Smooth muscle cell (in vitro differentiated cells): ENCODE data around the gene RECQL5. TPM values are rescaled to one million over a fixed set of nuclear protein-coding genes. Genes with fewer than 3 reads are reported as not detected.
A peak's percentile ranks its signal among the peaks of the same experiment; 100 is the strongest.

Experiments
- DNase-seq: peaks from one replicate; lab custom pipeline; 2025; ENCODE audit not compliant: unreplicated experiment; lab: John Stamatoyannopoulos, UW
- H2AFZ ChIP-seq: fragments of 200-600 bp; sonication (generic); 2 replicates; pipeline ENCODE4 v1.6.0; 2016; ENCODE audit warnings: antibody characterized with exemption, low read depth, mild to moderate bottlenecking
- H3F3A ChIP-seq: fragments of 200-600 bp; sonication (generic); 2 replicates; pipeline ENCODE4 v1.6.0; 2017; ENCODE audit warnings: antibody characterized with exemption, low read depth
- H3K27ac ChIP-seq: fragments of 200-600 bp; sonication (generic); 2 replicates; pipeline ENCODE4 v1.5.1; 2016; ENCODE audit warnings: low read depth, mild to moderate bottlenecking
- H3K27me3 ChIP-seq: fragments of 200-600 bp; sonication (generic); 2 replicates; pipeline ENCODE4 v1.6.1; 2016; ENCODE audit warnings: low read depth, mild to moderate bottlenecking
- H3K36me3 ChIP-seq: fragments of 200-600 bp; sonication (generic); 2 replicates; pipeline ENCODE4 v1.5.1; 2016; ENCODE audit warnings: low read depth
- H3K4me1 ChIP-seq: fragments of 200-600 bp; sonication (generic); 2 replicates; pipeline ENCODE4 v1.5.1; 2016; ENCODE audit warnings: low read depth
- H3K4me2 ChIP-seq: fragments of 200-600 bp; sonication (generic); 2 replicates; pipeline ENCODE4 v1.6.0; 2016; ENCODE audit warnings: mild to moderate bottlenecking
- H3K4me3 ChIP-seq: fragments of 200-600 bp; sonication (generic); 2 replicates; pipeline ENCODE4 v1.5.1; 2016; ENCODE audit warnings: mild to moderate bottlenecking
- H3K79me2 ChIP-seq: fragments of 200-600 bp; sonication (generic); 2 replicates; pipeline ENCODE4 v1.6.0; 2016; ENCODE audit warnings: low read depth, mild to moderate bottlenecking
- H3K9ac ChIP-seq: fragments of 200-600 bp; sonication (generic); 2 replicates; pipeline ENCODE4 v1.6.0; 2016; ENCODE audit warnings: low read depth
- H3K9me3 ChIP-seq: fragments of 200-600 bp; sonication (generic); replicated peaks from 2 replicates; pipeline ENCODE4 v1.5.1; 2016; ENCODE audit warnings: low read depth
- H4K20me1 ChIP-seq: fragments of 200-600 bp; sonication (generic); 2 replicates; pipeline ENCODE4 v1.6.0; 2016; ENCODE audit warnings: low read depth
- CTCF ChIP-seq: fragments of 200-600 bp; sonication (generic); IDR thresholded peaks from 2 replicates; pipeline ENCODE4 v1.5.1; 2017; ENCODE audit warnings: borderline replicate concordance, mild to moderate bottlenecking, antibody characterized with exemption; ENCODE audit not compliant: insufficient read depth, poor library complexity, severe bottlenecking
- WGBS: methylation state at CpG from one replicate; pipeline ENCODE4 v1.1.7; 2016; ENCODE audit warnings: low lambda C conversion rate; 5-methylcytosine and 5-hydroxymethylcytosine counted together
- polyA plus RNA-seq: library from polyadenylated mRNA; unstranded; fragments of >200 nt; fragmentation: Nextera tagmentation; extraction: Ambion mirVana; gene quantifications from 2 replicates; pipeline ENCODE4 v1.2.1, GENCODE V29; 2016
- total RNA-seq: library from RNA; depleted of rRNA; stranded (reverse); fragments of >200 nt; gene quantifications from 2 replicates; pipeline ENCODE4 v1.2.3, GENCODE V29; 2014

Gene RECQL5
- total RNA-seq = 12.5 and 38.2 TPM in 2 replicates
- polyA plus RNA-seq = 15.4 and 15.7 TPM in 2 replicates

- under 1% methylated on average over 55 of the region's 55 CpGs for WGBS
- Histone ChIP-seq H3K4me3 (peak within 1 kb of the TSS; percentile 84), H2AFZ (peak within 1 kb of the TSS; percentile 79), H3K27ac (peak within 1 kb of the TSS; percentile 89), H3K36me3 (no peaks in the 10 kb centered on the region), H3K79me2 (peaks cover 59% of the 10 kb centered on the region), H3K27me3 (no peaks in the 10 kb centered on the region), H3F3A (peaks cover 2% of the 10 kb centered on the region), H3K9me3 (no peaks in the 10 kb centered on the region), H3K4me1 (peaks cover 16% of the 10 kb centered on the region), H3K9ac (peak within 1 kb of the TSS; percentile 98), H3K4me2 (peak within 1 kb of the TSS; percentile 99), H4K20me1 (peaks cover 22% of the 10 kb centered on the region)
- peak; percentile 84 for DNase-seq
- no peak for TF ChIP-seq CTCF
Observed at GRCh38 chr17:75666959-75667790, at the start of gene RECQL5, which contains the start of gene SAP30BP. RECQL5 (minus strand) TSS chr17:75667154; CDS start chr17:75666557, 597 bp downstream. SAP30BP (plus strand) TSS chr17:75667338; CDS start chr17:75667373, 35 bp downstream.

DNA sequence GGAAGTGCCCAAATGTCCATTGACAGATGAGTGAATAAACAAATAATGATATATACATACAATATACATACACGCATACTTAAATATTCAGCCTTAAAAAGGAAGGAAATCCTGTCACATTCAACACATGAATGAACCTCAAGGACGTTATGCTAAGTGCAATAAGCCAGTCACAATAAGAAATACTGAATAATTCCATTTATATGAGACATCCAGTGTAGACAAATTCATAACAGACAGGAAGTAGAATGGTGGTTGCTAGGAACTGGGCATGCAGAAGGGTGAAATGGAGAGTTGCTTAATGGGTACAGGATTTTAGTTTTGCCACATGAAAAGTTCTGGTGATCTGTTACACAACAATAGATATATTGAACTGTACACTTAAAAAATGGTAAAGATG, 45.5 kb upstream of the RECQL5 start:
- Histone ChIP-seq H3K4me3 (no peak overlapping the region), H3K79me2 (no peaks in the 10 kb centered on the region), H3K27ac (no peak overlapping the region), H3K9ac (no peak overlapping the region), H3F3A (no peaks in the 10 kb centered on the region), H3K36me3 (no peaks in the 10 kb centered on the region), H3K27me3 (no peaks in the 10 kb centered on the region), H3K4me1 (no peaks in the 10 kb centered on the region), H4K20me1 (no peaks in the 10 kb centered on the region), H2AFZ (no peak overlapping the region), H3K4me2 (no peak overlapping the region), H3K9me3 (no peaks in the 10 kb centered on the region)
- no peak for DNase-seq
- WGBS = 79% methylated on average over 2 of the region's 2 CpGs
- TF ChIP-seq CTCF = no peak

DNA sequence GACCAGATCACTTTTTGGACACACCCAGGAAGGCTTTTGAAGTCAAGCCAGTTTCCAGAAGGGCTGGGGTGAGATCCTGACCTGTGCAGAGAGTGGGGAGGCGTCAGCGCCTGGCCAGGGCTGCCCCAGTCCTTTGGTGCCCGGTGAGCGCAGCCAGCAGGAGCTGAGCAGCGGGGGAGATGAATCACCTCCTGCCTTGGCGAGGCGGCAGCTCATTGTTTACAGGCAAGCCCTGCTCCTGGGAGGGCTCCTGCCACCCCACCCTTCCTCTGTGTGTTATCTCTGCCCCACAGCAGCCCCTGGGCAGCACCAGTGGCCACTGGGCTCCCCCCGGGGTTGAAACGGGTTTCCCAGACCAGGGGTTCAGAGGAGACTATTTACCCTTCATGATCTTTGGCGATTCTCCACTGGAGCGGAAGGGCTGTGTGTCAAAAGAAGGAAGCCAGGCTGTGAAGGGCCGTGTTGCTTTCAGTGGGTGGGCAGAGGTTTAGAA, 40.2 kb upstream of the RECQL5 start:
- Histone ChIP-seq H3K9ac (no peak overlapping the region), H3K79me2 (no peaks in the 10 kb centered on the region), H4K20me1 (no peaks in the 10 kb centered on the region), H2AFZ (no peak overlapping the region), H3K27me3 (no peaks in the 10 kb centered on the region), H3K4me1 (no peaks in the 10 kb centered on the region), H3K9me3 (no peaks in the 10 kb centered on the region), H3K27ac (no peak overlapping the region), H3F3A (no peaks in the 10 kb centered on the region), H3K36me3 (no peaks in the 10 kb centered on the region), H3K4me3 (no peak overlapping the region), H3K4me2 (no peak overlapping the region)
- WGBS = 96% methylated on average over 12 of the region's 12 CpGs
- TF ChIP-seq CTCF = no peak
- DNase-seq = no peak
